Measurements from ENCODE around the gene SHKBP1.

The SHKBP1 gene

GRCh38 chr19:40603389-40604170, 26.9 kb downstream of the SHKBP1 start:
- DNase-seq = peak; percentile 88

GRCh38 chr19:40604171-40604646, 27.5 kb downstream of the SHKBP1 start:
- DNase-seq = no peak

- DNase-seq = no peak
Observed at GRCh38 chr19:40604647-40605215, 28.1 kb downstream of the SHKBP1 start.

GRCh38 chr19:40605216-40605971, 28.7 kb downstream of the SHKBP1 start:
- DNase-seq = peak; percentile 31

- DNase-seq = no peak
Observed at GRCh38 chr19:40607311-40608239, 30.9 kb downstream of the SHKBP1 start.

- no peak for DNase-seq
Observed at GRCh38 chr19:40608240-40608621, 31.6 kb downstream of the SHKBP1 start.

- DNase-seq = no peak
Observed at GRCh38 chr19:40608957-40609356, 32.3 kb downstream of the SHKBP1 start.

- DNase-seq = peak; percentile 6
Observed at GRCh38 chr19:40609561-40610395, 33.1 kb downstream of the SHKBP1 start.

- DNase-seq = no peak
Observed at GRCh38 chr19:40610396-40611064, 33.9 kb downstream of the SHKBP1 start.

GRCh38 chr19:40611096-40611495, 34.4 kb downstream of the SHKBP1 start:
- no peak for DNase-seq

- DNase-seq = no peak
Observed at GRCh38 chr19:40611900-40612698, 35.4 kb downstream of the SHKBP1 start.

GRCh38 chr19:40612831-40613689, 36.4 kb downstream of the SHKBP1 start:
- no peak for DNase-seq

GRCh38 chr19:40613690-40614621, 37.3 kb downstream of the SHKBP1 start:
- DNase-seq = peak; percentile 67

GRCh38 chr19:40614622-40615411, 38.1 kb downstream of the SHKBP1 start:
- peak; percentile 63 for DNase-seq

- no peak for DNase-seq
Observed at GRCh38 chr19:40616178-40616577, 39.5 kb downstream of the SHKBP1 start.

- DNase-seq = no peak
Observed at GRCh38 chr19:40616941-40617340, 40.3 kb downstream of the SHKBP1 start.

GRCh38 chr19:40617961-40618360, 41.3 kb downstream of the SHKBP1 start:
- no peak for DNase-seq
